HEK293T (cell line): ENCODE results near the gene RANBP2.

ENCODE experiments used
- CTCF ChIA-PET: fragments of 350-600 bp; formaldehyde crosslinking; extraction: SDS; loops from one replicate; lab custom pipeline; 2021; ENCODE audit warnings: antibody characterized with exemption, inconsistent platforms; lab: Yijun Ruan, JAX
- POLR2A ChIA-PET: fragments of 350-600 bp; formaldehyde crosslinking; extraction: SDS; loops from one replicate; lab custom pipeline; 2020; ENCODE audit warnings: antibody characterized with exemption, inconsistent platforms; lab: Yijun Ruan, JAX
- DNase-seq: peaks from one replicate; pipeline ENCODE4 v3.0.0; 2012; ENCODE audit warnings: mixed read lengths; ENCODE audit errors: extremely low spot score
- ARNT ChIP-seq: fragments of 450-650 bp; IDR thresholded peaks from 2 replicates; pipeline ENCODE4 v1.6.1; 2017; ENCODE audit warnings: mild to moderate bottlenecking
- BHLHE40 ChIP-seq: fragments of 450-650 bp; IDR thresholded peaks from 2 replicates; pipeline ENCODE4 v1.6.1; 2016; ENCODE audit warnings: mild to moderate bottlenecking, moderate library complexity, borderline replicate concordance
- CTBP1 ChIP-seq: fragments of 450-650 bp; IDR thresholded peaks from 2 replicates; pipeline ENCODE4 v1.6.1; 2016; ENCODE audit warnings: borderline replicate concordance
- ELF4 ChIP-seq: fragments of 450-650 bp; IDR thresholded peaks from 2 replicates; pipeline ENCODE4 v1.6.1; 2017; ENCODE audit warnings: antibody characterized with exemption
- FOXA1 ChIP-seq: fragments of 450-650 bp; IDR thresholded peaks from 2 replicates; pipeline ENCODE4 v1.6.1; 2016; ENCODE audit warnings: mild to moderate bottlenecking
- FOXK2 ChIP-seq: fragments of 450-650 bp; IDR thresholded peaks from 2 replicates; pipeline ENCODE4 v1.6.1; 2016; ENCODE audit warnings: mild to moderate bottlenecking
- FOXM1 ChIP-seq: fragments of 450-650 bp; IDR thresholded peaks from 2 replicates; pipeline ENCODE4 v1.6.1; 2017; ENCODE audit warnings: mild to moderate bottlenecking, borderline replicate concordance
- HDGF ChIP-seq: fragments of 450-650 bp; IDR thresholded peaks from 2 replicates; pipeline ENCODE4 v1.6.1; 2017; ENCODE audit warnings: antibody characterized with exemption, borderline replicate concordance
- L3MBTL2 ChIP-seq: fragments of 450-650 bp; conservative IDR thresholded peaks from 2 replicates; pipeline ENCODE4 v1.6.1; 2016; ENCODE audit warnings: mild to moderate bottlenecking
- LEF1 ChIP-seq: fragments of 450-650 bp; IDR thresholded peaks from 2 replicates; pipeline ENCODE4 v1.6.1; 2017; ENCODE audit warnings: mild to moderate bottlenecking, borderline replicate concordance
- NFRKB ChIP-seq: fragments of 450-650 bp; IDR thresholded peaks from 2 replicates; pipeline ENCODE4 v1.6.1; 2016; ENCODE audit warnings: mild to moderate bottlenecking, moderate library complexity
- SP1 ChIP-seq: fragments of 450-650 bp; IDR thresholded peaks from 2 replicates; pipeline ENCODE4 v1.6.1; 2017
- SUZ12 ChIP-seq: fragments of 450-650 bp; IDR thresholded peaks from 2 replicates; pipeline ENCODE4 v1.6.1; 2016; ENCODE audit warnings: mild to moderate bottlenecking
- TARDBP ChIP-seq: fragments of 450-650 bp; IDR thresholded peaks from 2 replicates; pipeline ENCODE4 v1.6.1; 2016
- ZNF384 ChIP-seq: fragments of 450-650 bp; IDR thresholded peaks from 2 replicates; pipeline ENCODE4 v1.6.1; 2016
- TF ChIP-seq, protein P1 (sequence below): fragments of 450-650 bp; IDR thresholded peaks from 2 replicates; pipeline ENCODE4 v1.6.1; 2016

The RANBP2 gene

DNA sequence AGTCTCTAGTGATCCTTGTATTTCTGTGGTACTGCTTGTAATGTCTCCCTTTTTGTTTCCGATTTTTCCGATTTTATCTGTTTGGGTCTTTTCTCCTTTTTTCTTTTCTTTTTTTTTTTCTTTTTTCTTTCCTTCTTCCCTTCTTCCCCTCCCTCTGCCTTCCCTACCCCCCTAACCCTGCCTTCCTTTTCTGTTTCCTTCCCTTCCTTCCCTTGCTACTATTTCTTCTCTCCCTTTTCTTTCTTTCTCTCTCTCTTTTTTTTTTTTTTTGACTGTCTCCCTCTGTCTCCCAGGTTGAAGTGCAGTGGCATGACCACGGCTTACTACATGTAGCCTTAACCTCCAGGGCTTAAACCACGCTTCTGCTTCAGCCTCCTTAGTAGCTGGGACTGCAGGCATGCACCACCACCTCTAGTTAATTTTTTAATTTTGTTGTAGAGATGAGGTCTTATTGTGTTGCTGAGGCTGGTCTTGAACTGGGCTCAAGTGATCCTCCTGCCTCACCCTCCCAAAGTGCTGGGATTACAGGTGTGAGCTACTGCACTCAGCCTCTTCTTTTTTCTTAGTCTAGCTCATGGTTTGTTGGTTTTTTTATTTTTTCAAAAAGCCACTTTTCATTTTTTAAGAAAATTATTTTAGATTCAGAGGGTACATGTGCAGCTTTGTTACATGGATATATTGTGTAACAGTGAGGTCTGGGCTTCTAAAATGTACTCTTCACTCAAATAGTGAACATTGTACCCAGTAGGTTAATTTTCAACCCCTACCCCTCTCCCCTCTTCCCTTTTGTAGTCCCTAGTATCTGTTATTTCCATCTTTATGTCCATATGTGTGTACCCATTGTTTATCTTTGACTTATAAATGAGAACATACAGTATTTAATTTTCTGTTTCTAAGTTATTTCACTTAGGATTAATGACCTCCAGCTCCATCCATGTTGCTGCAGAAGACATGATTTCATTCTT is 92.0 kb downstream of the RANBP2 start:
- no peak for DNase-seq
- CTCF ChIA-PET = no interaction called here
- POLR2A ChIA-PET = no interaction called here
- TF ChIP-seq FOXM1 (no peak), NFRKB (no peak), FOXA1 (no peak), TARDBP (no peak), CTBP1 (no peak), L3MBTL2 (no peak), HDGF (no peak), SUZ12 (no peak), LEF1 (no peak)
- TF ChIP-seq, protein P1, sequence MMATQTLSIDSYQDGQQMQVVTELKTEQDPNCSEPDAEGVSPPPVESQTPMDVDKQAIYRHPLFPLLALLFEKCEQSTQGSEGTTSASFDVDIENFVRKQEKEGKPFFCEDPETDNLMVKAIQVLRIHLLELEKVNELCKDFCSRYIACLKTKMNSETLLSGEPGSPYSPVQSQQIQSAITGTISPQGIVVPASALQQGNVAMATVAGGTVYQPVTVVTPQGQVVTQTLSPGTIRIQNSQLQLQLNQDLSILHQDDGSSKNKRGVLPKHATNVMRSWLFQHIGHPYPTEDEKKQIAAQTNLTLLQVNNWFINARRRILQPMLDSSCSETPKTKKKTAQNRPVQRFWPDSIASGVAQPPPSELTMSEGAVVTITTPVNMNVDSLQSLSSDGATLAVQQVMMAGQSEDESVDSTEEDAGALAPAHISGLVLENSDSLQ = no peak

DNA sequence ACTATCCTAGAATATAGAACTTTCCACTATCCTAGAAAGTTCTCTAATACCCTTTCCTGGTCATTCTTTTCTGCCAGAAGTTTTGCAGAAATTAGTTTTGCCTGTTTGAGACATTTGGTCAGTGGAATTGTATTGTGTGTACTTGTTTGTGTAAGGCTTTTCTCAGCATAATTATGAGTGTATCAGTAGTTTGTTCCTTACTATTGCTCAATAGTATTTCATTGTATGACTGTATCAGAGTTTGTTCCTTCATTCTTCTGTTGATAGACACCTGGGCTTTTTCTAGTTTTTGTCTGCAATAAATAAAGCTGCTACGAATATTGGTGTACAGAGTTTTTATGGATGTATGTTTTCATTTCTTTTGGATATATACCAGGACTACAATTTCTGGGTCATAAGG is 94.5 kb downstream of the RANBP2 start:
- CTCF ChIA-PET = no interaction called here
- TF ChIP-seq, protein P1 = no peak
- no peak for TF ChIP-seq ELF4
- TF ChIP-seq FOXM1 = no peak
- TF ChIP-seq FOXK2 = no peak
- no peak for TF ChIP-seq FOXA1
- no peak for TF ChIP-seq CTBP1
- no peak for TF ChIP-seq SP1
- POLR2A ChIA-PET = no interaction called here

DNA sequence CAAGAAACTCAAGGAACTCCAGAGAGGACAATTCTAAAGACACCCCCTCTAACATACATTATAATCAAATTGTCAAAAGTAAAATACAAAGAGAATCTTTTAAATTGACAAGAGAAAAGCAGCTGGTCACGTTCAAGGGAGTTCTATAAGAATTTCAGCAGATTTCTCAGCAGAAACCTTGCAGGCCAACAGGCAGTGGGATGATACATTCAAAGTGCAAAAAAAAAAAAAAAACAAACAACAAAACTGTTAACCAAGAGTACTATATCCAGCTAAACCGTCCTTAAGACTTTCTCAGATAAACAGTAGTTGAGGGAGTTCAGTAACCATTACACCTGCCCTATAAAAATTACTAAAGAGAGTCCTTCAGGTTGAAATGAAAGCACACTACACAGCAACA is 101.2 kb downstream of the RANBP2 start:
- DNase-seq = no peak
- TF ChIP-seq LEF1 = no peak
- TF ChIP-seq HDGF = no peak
- no peak for TF ChIP-seq TARDBP
- no peak for TF ChIP-seq FOXA1
- TF ChIP-seq, protein P1 = no peak
- TF ChIP-seq SP1 = no peak
- TF ChIP-seq ELF4 = no peak
- TF ChIP-seq SUZ12 = no peak
- TF ChIP-seq L3MBTL2 = no peak
- no peak for TF ChIP-seq ARNT
- TF ChIP-seq CTBP1 = no peak
- no peak for TF ChIP-seq FOXM1
- no peak for TF ChIP-seq ZNF384
- ChIA-PET POLR2A (no interaction called here), CTCF (no interaction called here)

More for the DNA sequence above, 94.5 kb downstream of the RANBP2 start:
- no peak for DNase-seq

DNA sequence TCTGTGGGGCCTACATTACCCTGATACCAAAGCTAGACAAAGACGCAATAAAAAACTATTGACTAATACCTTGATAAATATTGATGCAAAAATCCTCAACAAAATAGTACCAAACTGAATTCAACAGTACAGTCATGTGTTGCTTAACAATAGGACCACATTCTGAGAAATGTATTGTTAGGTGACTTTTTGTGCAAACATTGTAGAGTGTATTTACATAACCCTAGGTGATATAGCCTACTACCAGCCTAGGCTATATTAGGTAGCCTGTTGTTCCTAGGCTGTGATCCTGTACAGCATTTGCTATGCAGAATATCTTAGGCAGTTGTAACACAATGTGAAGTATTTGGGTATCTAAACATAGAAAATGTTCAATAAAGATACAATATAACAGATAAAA is 104.0 kb downstream of the RANBP2 start:
- POLR2A ChIA-PET = no interaction called here
- DNase-seq = no peak
- TF ChIP-seq HDGF (no peak), FOXM1 (no peak), ARNT (no peak), TARDBP (no peak), FOXA1 (no peak), BHLHE40 (no peak), ELF4 (no peak), ZNF384 (no peak), FOXK2 (no peak), L3MBTL2 (no peak), NFRKB (no peak), SP1 (no peak), LEF1 (no peak)
- TF ChIP-seq, protein P1 = no peak
- CTCF ChIA-PET = interaction anchor here (0.6 kb wide), 1 partner anchor 20 kb away, joined by 3 read pairs; no protein-coding TSS in a partner anchor

DNA sequence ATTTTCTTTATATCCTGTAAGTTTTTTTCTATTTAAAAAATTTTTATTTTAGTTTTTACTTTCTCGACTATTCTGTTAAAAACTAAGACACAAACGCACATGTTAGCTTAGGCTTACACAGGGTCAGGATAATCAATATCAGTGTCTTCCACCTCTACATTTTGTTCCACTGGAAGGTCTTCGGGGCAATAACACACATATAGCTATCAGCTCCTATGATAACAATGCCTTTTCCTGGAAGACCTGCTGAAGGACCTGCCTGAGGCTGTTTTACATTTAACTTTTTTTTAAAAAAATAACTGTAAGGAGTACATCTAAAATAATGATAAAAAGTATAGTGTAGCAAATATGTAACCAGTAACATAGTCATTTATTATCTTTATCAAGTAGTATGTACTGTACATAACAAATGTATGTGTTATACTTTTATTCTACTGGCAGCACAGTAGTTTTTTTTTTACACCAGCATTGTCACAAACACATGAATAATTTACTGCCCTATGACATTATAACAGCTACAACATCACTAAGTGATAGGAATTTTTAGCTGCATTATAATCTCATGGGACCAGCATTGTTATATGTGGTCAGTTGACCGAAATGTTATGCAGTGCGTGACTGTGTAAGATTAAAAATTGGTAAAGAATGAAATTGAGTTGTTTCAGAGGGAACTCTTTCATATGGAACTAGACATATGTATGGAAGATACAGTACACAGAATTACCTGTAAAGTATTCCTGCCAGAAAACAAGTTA is 105.2 kb downstream of the RANBP2 start:
- TF ChIP-seq BHLHE40 = no peak
- no peak for TF ChIP-seq SP1
- no peak for TF ChIP-seq FOXA1
- no peak for TF ChIP-seq LEF1
- no peak for TF ChIP-seq ARNT
- TF ChIP-seq NFRKB = no peak
- no peak for TF ChIP-seq CTBP1
- TF ChIP-seq FOXK2 = no peak
- TF ChIP-seq FOXM1 = no peak
- TF ChIP-seq SUZ12 = no peak
- no peak for TF ChIP-seq ZNF384
- no peak for TF ChIP-seq HDGF
- TF ChIP-seq, protein P1 = no peak
- TF ChIP-seq ELF4 = no peak
- no peak for TF ChIP-seq L3MBTL2
- TF ChIP-seq TARDBP = no peak
- CTCF ChIA-PET = no interaction called here
- POLR2A ChIA-PET = interaction anchor here (0.6 kb wide), 1 partner anchor 8 kb away, joined by 3 read pairs; no protein-coding TSS in a partner anchor
- DNase-seq = no peak
